Left lung (tissue), 10 donors: ENCODE measurements around the gene ZFX. TPM values are rescaled to one million over a fixed set of nuclear protein-coding genes. Genes with fewer than 3 reads are reported as not detected.

Experiments used
- ATAC-seq: fragments of 200-7000 bp; cut with Tn5 transposase; one replicate; pipeline ENCODE4 v1.9.1; 2020; ENCODE audit warnings: moderate library complexity
- DNase-seq, 4 donors: peaks; one replicate each; pipeline ENCODE4 v3.0.0-alpha.2; 2013 to 2020
- H3K27ac ChIP-seq, 2 donors: fragments of 200-600 bp; sonication (generic) in 1 of 2; one replicate each; pipeline versions ENCODE4 v1.5.0 to v1.8.0; 2020 to 2021
- H3K27me3 ChIP-seq, 2 donors: fragments of 200-600 bp; sonication (generic) in 1 of 2; one replicate each; pipeline versions ENCODE4 v1.5.0 to v1.8.0; 2020 to 2021
- H3K36me3 ChIP-seq, 2 donors: fragments of 200-600 bp; sonication (generic) in 1 of 2; one replicate each; pipeline versions ENCODE4 v1.5.0 to v1.8.0; 2020 to 2021
- H3K4me1 ChIP-seq, 2 donors: fragments of 200-600 bp; one replicate each; pipeline ENCODE4 v1.8.0; 2021
- H3K4me3 ChIP-seq, 2 donors: fragments of 200-600 bp; sonication (generic) in 1 of 2; one replicate each; pipeline versions ENCODE4 v1.5.0 to v1.8.0; 2020 to 2021; ENCODE audit warnings: mild to moderate bottlenecking in 1 of 2
- H3K9me3 ChIP-seq, 2 donors: fragments of 200-600 bp; sonication (generic) in 1 of 2; one replicate each; pipeline versions ENCODE4 v1.5.0 to v1.8.0; 2020 to 2021
- CTCF ChIP-seq, 2 donors: fragments of 200-600 bp; sonication (generic) in 1 of 2; IDR thresholded peaks; one replicate each; pipeline versions ENCODE4 v1.5.0 to v1.8.0; 2021; ENCODE audit warnings: antibody characterized with exemption in 2 of 2
- intact Hi-C, 2 donors: fragments of 100-400 bp; cut with DNase I; formaldehyde crosslinking; loops; one replicate each; pipeline versions ENCODE4 v1.11.2 to v1.14.2; 2022
- polyA plus RNA-seq, 6 donors: library from polyadenylated mRNA; unstranded; fragments of 120-200 nt; gene quantifications; one replicate each; pipeline ENCODE4 v1.2.1, GENCODE V29; 2013; ENCODE audit not compliant: insufficient read length in 6 of 6
- total RNA-seq, 2 donors: library from RNA; stranded (reverse); fragmentation: NEBNext Ultra II Directional; extraction: Animal tissue kit (Norgen Biotek cat#: 25700); gene quantifications; one replicate each; pipeline ENCODE4 v1.2.1, GENCODE V29; 2021
- donor health status: DM: no; HTN: yes; CAD: no.
- donor health status: DM: no; HTN: no; CAD: no.

Gene ZFX
- total and polyA plus RNA-seq, 8 donors, result 29.4 to 50.7 (median 42.5) TPM

DNA sequence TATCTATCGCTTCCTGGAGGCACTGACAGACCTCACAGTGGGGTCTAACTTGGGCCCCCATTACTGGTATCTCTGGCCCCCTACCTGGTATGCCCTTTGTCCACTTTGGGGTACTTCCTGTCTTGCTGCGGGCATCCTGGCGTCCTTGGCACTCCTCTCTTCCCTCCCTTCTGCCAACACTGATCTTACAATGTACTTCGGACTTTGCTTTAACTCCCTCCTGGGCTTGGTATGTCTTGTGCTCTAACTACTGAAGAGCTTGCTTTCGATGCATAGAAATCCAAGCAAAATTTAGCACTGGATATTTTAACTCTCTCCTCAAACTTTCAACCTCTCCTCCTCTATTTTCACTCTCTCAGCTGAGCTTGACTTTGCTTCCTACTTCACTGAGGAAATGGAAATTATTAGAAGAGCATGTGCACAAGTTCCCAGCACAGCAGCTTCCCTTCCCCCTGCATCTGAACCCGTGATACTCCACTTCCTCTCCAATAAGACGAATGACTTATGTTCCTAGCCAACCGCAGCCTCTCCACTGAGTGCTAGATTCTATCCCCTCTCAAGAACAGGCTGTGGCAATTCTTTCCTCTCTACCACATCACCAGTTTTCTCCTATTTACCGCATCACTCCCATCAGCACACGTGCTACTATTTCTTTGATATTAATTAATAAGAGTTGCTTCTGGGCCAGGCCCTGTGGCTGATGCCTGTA is 111.5 kb downstream of the ZFX start:
- Histone ChIP-seq H3K4me3 (no peak overlapping the region), H3K9me3 (no peaks in the 10 kb centered on the region), H3K27ac (no peak overlapping the region), H3K36me3 (no peaks in the 10 kb centered on the region), H3K27me3 (peaks cover 0 to 3% of the 10 kb centered on the region in 2 donors), H3K4me1 (no peaks in the 10 kb centered on the region)
- peak in 1 of 4 donors; percentile 70 for DNase-seq
- intact Hi-C loops, result no loop called here
- TF ChIP-seq CTCF (IDR thresholded peaks at IDR 0.05), result no peak
- peak; percentile 78 for ATAC-seq

DNA sequence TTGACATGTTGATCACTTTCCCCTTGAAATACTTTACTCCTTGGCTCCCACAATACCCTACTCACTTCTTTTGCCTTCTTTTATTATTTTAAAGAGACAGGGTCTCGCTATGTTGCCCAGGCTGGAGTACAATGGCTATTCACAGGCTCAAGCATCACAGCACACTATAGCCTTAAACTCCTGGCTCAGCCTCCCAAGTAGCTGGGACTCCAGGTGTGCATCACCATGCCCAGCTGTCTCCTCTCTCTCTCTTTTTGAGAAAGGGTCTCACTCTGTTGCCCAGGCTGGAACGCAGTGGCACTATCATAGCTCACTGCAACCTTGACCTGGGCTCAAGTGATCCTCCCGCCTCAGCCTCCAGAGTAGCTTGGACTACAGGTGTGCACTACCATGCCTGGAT is 112.8 kb downstream of the ZFX start:
- Histone ChIP-seq H3K36me3 (no peaks in the 10 kb centered on the region), H3K27ac (no peak overlapping the region), H3K9me3 (no peaks in the 10 kb centered on the region), H3K4me1 (no peaks in the 10 kb centered on the region), H3K27me3 (no peaks in the 10 kb centered on the region), H3K4me3 (no peak overlapping the region)
- ATAC-seq (no peak), DNase-seq (no peak)
- no peak for TF ChIP-seq CTCF (IDR thresholded peaks at IDR 0.05)
- intact Hi-C loops, result no loop called here

DNA sequence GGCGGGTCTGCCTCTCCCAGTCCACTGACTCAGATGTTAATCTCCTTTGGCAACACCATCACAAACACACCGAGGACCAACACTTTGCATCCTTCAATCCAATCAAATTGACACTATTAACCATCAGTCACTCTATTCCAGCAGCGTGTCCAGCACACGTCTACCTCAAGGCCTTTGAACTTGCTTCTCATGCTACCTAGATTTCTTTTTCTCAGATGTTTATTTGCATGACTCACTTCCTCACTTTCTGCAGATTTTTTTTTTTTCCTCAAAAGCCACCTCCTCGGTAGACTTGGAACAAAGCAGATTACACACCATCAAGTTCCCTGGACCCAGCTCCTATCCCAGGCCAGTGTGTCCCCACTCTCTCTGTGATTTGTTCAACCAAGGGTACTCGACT is 114.9 kb downstream of the ZFX start:
- no peak for TF ChIP-seq CTCF (IDR thresholded peaks at IDR 0.05)
- intact Hi-C loops, result no loop called here
- H3K27me3 ChIP-seq, result no peaks in the 10 kb centered on the region
- no peaks in the 10 kb centered on the region for H3K4me1 ChIP-seq
- H3K27ac ChIP-seq, result no peak overlapping the region
- H3K9me3 ChIP-seq, result no peaks in the 10 kb centered on the region
- H3K4me3 ChIP-seq, result no peak overlapping the region
- ATAC-seq (no peak), DNase-seq (no peak)
- H3K36me3 ChIP-seq, result no peaks in the 10 kb centered on the region

Other genes starting within 250 kb of the ZFX start
- gene APOO, start 241.8 kb upstream of the ZFX start, total RNA-seq, result 10 to 100 TPM; 20.1 to 23.1 TPM
- gene APOO, start 241.8 kb upstream of the ZFX start, polyA plus RNA-seq, result 10 to 100 TPM; 15.9 to 24.3 (median 19.2) TPM
- gene CXorf58, start 241.7 kb upstream of the ZFX start, total RNA-seq, result not detected
- gene CXorf58, start 241.7 kb upstream of the ZFX start, polyA plus RNA-seq, result under 1 TPM in 5 of 6 donors, not detected in 1; 0.13 to 0.52 (median 0.25) TPM
- 1 to 10 TPM; 5.8 to 6.2 TPM for gene KLHL15, start 122.5 kb upstream of the ZFX start, total RNA-seq
- 10 to 100 TPM; 13.7 to 15.1 (median 14.3) TPM for gene KLHL15, start 122.5 kb upstream of the ZFX start, polyA plus RNA-seq
- 100 to 1,000 TPM; 140 to 169 TPM for gene EIF2S3, start 94.8 kb upstream of the ZFX start, total RNA-seq
- 100 to 1,000 TPM; 193 to 259 (median 226) TPM for gene EIF2S3, start 94.8 kb upstream of the ZFX start, polyA plus RNA-seq
- not detected for gene SUPT20HL2, start 164.3 kb downstream of the ZFX start, total RNA-seq
- not detected for gene SUPT20HL2, start 164.3 kb downstream of the ZFX start, polyA plus RNA-seq
- gene SUPT20HL1, start 210.9 kb downstream of the ZFX start, total RNA-seq, result not detected
- gene SUPT20HL1, start 210.9 kb downstream of the ZFX start, polyA plus RNA-seq, result under 1 TPM in 1 of 6 donors, not detected in 5; 0.07 TPM